Retinal pigment epithelial cell (primary cell): Measurements from ENCODE around the gene MLF2.
"Not testable (repeated sequence)": the region's sequence is repeated elsewhere in the genome, so short reads cannot be mapped to it uniquely, and the experiment has no call there.

Experiments
- DNase-seq: peaks from one replicate; pipeline ENCODE4 v3.0.0-alpha.2; 2010; ENCODE audit warnings: low read depth
- H3K4me3 ChIP-seq: 2 replicates; pipeline ENCODE4 v1.5.1; 2011; ENCODE audit warnings: mild to moderate bottlenecking, low read length, control low read depth, moderate library complexity
- CTCF ChIP-seq: conservative IDR thresholded peaks from 2 replicates; pipeline ENCODE4 v1.5.1; 2011; ENCODE audit warnings: low read depth, low read length, control low read depth, inconsistent platforms

Gene MLF2

GRCh38 chr12:6730169-6730568 is 22.8 kb downstream of the MLF2 start:
- no peak for DNase-seq
- no peak overlapping the region for H3K4me3 ChIP-seq
- no peak for TF ChIP-seq CTCF

DNA sequence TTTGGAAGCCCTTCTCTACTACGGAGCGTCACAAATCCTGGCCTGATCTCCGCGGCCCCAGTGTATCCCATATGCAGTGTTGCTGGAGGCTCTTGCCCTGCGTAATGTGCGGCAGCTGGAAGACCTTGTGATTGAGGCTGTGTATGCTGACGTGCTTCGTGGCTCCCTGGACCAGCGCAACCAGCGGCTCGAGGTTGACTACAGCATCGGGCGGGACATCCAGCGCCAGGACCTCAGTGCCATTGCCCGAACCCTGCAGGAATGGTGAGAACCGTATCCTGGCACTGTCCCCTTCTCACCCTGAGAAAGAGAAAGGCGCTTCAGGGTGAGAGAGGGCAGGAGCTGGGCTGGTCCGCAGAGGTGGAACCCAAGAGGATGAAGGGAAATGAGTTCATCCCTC is 23.8 kb downstream of the MLF2 start:
- H3K4me3 ChIP-seq: no peak overlapping the region
- no peak for TF ChIP-seq CTCF
- DNase-seq: no peak

- TF ChIP-seq CTCF: no peak
- H3K4me3 ChIP-seq: no peak overlapping the region
- no peak for DNase-seq
Observed at GRCh38 chr12:6725350-6725749, 27.6 kb downstream of the MLF2 start.

- no peak for DNase-seq
- TF ChIP-seq CTCF: no peak
- H3K4me3 ChIP-seq: peak overlapping the region; percentile 68
Observed at GRCh38 chr12:6724409-6724797, 28.5 kb downstream of the MLF2 start.

GRCh38 chr12:6723607-6724408 is 29.1 kb downstream of the MLF2 start, which contains the start of gene COPS7A:
TSS of gene COPS7A (plus strand) at chr12:6724046. CDS start at chr12:6724657, 611 bp downstream.
- no peak for TF ChIP-seq CTCF
- H3K4me3 ChIP-seq: peak within 1 kb of the TSS; percentile 68
- DNase-seq: peak; percentile 93

DNA sequence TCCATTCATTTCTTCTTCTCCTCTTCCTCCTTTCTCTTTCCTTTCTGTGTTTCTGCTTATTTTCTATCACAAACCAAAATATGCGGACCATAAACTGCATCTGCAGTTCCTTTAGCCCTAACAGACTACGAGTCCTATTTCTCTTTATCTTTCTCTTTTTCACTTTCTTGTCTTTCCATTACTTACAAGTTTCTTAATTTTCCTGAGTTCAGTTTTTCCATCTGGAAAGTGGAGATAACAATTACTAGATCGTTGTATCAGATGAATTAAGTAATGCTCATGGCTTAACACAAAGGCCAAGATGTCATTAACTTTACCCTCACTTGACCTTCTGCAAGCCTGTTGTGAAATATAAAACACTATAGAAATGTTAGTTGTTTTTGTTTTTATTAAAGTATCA is 30.1 kb downstream of the MLF2 start:
- DNase-seq: no peak
- no peak overlapping the region for H3K4me3 ChIP-seq
- TF ChIP-seq CTCF: no peak

DNA sequence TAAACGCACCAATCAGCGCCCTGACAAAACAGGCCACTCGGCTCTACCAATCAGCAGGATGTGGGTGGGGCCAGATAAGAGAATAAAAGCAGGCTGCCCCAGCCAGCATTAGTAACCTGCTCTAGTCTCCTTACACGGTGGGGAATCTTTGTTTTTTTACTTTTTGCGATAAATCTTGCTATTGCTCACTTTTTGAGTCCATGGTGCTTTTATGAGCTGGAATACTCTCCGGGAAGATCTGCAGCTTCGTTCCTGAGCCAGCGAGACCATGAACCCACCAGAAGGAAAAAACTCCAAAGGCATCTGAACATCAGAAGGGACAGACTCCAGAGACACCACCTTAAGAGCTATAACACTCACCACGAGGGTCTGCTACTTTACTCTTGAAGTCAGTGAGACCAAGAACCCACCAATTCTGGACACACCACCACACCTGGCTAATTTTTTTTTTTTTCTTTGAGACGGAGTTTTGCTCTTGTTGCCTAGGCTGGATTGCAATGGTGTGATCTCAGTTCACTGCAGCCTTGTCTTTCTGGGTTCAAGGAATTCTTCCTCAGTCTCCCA is 36.0 kb downstream of the MLF2 start:
- H3K4me3 ChIP-seq: no peak overlapping the region
- TF ChIP-seq CTCF: no peak
- no peak for DNase-seq

DNA sequence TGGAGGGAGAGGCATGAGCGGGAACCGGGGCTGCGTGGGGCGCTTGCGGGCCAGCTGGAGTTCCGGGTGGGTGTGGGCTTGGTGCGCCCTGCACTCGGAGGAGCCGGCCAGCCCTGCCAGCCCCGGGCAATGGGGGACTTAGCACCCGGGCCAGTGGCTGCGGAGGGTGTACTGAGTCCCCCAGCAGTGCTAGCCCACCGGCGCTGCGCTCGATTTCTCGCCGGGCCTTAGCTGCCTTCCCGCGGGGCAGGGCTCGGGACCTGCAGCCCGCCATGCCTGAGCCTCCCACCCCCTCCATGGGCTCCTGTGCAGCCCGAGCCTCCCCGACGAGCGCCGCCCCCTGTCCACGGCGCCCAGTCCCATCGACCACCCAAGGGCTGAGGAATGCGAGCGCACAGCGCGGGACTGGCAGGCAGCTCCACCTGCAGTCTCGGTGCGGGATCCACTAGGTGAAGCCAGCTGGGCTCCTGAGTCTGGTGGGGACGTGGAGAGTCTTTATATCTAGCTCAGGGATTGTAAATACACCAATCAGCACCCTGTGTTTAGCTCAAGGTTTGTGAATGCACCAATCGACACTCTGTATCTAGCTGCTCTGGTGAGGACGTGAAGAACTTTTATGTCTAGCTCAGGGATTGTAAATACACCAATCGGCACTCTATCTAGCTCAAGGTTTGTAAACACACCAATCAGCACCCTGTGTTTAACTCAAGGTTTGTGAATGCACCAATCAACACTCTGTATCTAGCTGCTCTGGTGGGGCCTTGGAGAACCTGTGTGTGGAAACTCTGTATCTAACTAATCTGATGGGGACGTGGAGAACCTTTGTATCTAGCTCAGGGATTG is 36.7 kb downstream of the MLF2 start:
- DNase-seq, H3K4me3 ChIP-seq: not testable (repeated sequence)
